ENCODE data around the gene ATXN1.

DNA sequence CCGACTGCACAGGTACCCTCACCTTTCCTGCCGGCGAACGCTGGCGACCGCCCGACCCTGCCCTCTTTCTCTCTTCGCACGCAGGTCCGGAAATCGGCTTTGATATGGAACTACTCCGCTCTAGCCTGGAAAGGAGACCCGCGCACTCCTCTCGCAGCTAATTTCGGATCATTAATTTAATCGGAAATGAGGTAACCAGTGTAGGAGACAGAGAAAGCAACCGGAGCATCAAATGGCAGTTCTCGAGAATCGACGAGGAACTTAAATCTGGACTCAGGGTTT, 949 bp upstream of the ATXN1 start:
- no peak for TF ChIP-seq TEAD1 (CRISPR knock-in tag; IDR thresholded peaks at IDR 0.05)
- TF ChIP-seq, protein P1, sequence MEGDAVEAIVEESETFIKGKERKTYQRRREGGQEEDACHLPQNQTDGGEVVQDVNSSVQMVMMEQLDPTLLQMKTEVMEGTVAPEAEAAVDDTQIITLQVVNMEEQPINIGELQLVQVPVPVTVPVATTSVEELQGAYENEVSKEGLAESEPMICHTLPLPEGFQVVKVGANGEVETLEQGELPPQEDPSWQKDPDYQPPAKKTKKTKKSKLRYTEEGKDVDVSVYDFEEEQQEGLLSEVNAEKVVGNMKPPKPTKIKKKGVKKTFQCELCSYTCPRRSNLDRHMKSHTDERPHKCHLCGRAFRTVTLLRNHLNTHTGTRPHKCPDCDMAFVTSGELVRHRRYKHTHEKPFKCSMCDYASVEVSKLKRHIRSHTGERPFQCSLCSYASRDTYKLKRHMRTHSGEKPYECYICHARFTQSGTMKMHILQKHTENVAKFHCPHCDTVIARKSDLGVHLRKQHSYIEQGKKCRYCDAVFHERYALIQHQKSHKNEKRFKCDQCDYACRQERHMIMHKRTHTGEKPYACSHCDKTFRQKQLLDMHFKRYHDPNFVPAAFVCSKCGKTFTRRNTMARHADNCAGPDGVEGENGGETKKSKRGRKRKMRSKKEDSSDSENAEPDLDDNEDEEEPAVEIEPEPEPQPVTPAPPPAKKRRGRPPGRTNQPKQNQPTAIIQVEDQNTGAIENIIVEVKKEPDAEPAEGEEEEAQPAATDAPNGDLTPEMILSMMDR (IDR thresholded peaks at IDR 0.05): no peak
- TF ChIP-seq, protein P2, sequence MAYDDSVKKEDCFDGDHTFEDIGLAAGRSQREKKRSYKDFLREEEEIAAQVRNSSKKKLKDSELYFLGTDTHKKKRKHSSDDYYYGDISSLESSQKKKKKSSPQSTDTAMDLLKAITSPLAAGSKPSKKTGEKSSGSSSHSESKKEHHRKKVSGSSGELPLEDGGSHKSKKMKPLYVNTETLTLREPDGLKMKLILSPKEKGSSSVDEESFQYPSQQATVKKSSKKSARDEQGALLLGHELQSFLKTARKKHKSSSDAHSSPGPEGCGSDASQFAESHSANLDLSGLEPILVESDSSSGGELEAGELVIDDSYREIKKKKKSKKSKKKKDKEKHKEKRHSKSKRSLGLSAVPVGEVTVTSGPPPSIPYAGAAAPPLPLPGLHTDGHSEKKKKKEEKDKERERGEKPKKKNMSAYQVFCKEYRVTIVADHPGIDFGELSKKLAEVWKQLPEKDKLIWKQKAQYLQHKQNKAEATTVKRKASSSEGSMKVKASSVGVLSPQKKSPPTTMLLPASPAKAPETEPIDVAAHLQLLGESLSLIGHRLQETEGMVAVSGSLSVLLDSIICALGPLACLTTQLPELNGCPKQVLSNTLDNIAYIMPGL (CRISPR knock-in tag; IDR thresholded peaks at IDR 0.05): no peak; the same call in 1 of the 2 replicates
- no peak for TF ChIP-seq ZNF232 (CRISPR knock-in tag; IDR thresholded peaks at IDR 0.05)
- no peak for TF ChIP-seq NR1H2 (CRISPR knock-in tag; IDR thresholded peaks at IDR 0.05)
- TF ChIP-seq IRF2 (CRISPR knock-in tag; IDR thresholded peaks at IDR 0.05; ENCODE audit: borderline replicate concordance, low read depth): no peak

All from WTC11 (cell line).